Activated CD8-positive, alpha-beta T cell treated with anti-CD3 and anti-CD28 coated beads, Interleukin-2, amount 10 ng/mL, durations not matched to agents 7 days and 5 days (primary cell): ENCODE data around the gene MID1. TPM values are rescaled to one million over a fixed set of nuclear protein-coding genes. Genes with fewer than 3 reads are reported as not detected.

Experiments
- ATAC-seq: fragments of 150-1000 bp; cut with Tn5 transposase; one replicate; pipeline ENCODE4 v1.10.0; 2021; ENCODE audit warnings: moderate library complexity
- CTCF ChIA-PET: fragments of 350-600 bp; sonication (Branson Sonifier 250); formaldehyde crosslinking; loops from one replicate; lab custom pipeline; 2021; ENCODE audit warnings: antibody characterized with exemption; lab: Charles Lee
- POLR2A ChIA-PET: fragments of 350-600 bp; sonication (Branson Sonifier 250); formaldehyde crosslinking; loops from one replicate; lab custom pipeline; 2021; ENCODE audit warnings: antibody characterized with exemption; lab: Charles Lee
- DNase-seq: peaks from one replicate; pipeline ENCODE4 v3.0.0-alpha.2; 2020
- H3K27ac Mint-ChIP-seq: one replicate; pipeline ENCODE4 v1.8.0; 2021; ENCODE audit warnings: mild to moderate bottlenecking, mixed read lengths
- H3K27me3 Mint-ChIP-seq: one replicate; pipeline ENCODE4 v1.8.0; 2021; ENCODE audit warnings: low read depth, mixed read lengths
- H3K36me3 Mint-ChIP-seq: one replicate; pipeline ENCODE4 v1.8.0; 2021; ENCODE audit warnings: low read depth, mixed read lengths
- H3K4me1 Mint-ChIP-seq: one replicate; pipeline ENCODE4 v1.8.0; 2021; ENCODE audit warnings: low read depth, mixed read lengths
- H3K4me3 Mint-ChIP-seq: one replicate; pipeline ENCODE4 v1.8.0; 2021; ENCODE audit warnings: mild to moderate bottlenecking, mixed read lengths
- H3K9me3 Mint-ChIP-seq: one replicate; pipeline ENCODE4 v1.8.0; 2022; ENCODE audit warnings: mixed read lengths; ENCODE audit not compliant: insufficient read depth
- total RNA-seq, 2 experiments: library from RNA; stranded (reverse); gene quantifications; one replicate each; pipeline ENCODE4 v1.2.3, GENCODE V29; 2021

MID1 gene
- total RNA-seq, 2 experiments from 2014 or later = 0.11 to 0.23 TPM

DNA sequence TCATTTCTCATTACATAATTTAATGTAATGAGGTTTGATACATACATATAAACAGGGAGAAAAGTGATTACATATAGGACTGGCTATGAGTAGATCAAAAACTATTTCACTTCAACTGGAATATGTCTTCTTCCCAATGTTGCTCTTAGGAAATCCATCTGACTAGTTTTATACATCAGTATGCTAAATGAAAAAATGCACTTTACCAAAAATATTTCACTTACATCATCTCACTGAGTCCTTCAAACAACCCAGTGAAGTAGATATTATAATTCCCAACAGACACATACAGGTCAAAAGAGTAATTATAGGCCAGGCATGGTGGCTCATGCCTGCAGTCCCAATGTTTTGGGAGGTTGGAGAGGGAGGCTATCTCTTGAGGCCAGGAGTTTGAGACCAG lies 215.9 kb downstream of the MID1 start:
- ATAC-seq = no peak
- Mint-ChIP-seq H3K27ac (no peak overlapping the region), H3K36me3 (no peaks in the 10 kb centered on the region), H3K9me3 (no peaks in the 10 kb centered on the region), H3K4me1 (no peaks in the 10 kb centered on the region), H3K27me3 (no peaks in the 10 kb centered on the region), H3K4me3 (no peak overlapping the region)
- ChIA-PET CTCF (no interaction called here), POLR2A (no interaction called here)
- DNase-seq = no peak

DNA sequence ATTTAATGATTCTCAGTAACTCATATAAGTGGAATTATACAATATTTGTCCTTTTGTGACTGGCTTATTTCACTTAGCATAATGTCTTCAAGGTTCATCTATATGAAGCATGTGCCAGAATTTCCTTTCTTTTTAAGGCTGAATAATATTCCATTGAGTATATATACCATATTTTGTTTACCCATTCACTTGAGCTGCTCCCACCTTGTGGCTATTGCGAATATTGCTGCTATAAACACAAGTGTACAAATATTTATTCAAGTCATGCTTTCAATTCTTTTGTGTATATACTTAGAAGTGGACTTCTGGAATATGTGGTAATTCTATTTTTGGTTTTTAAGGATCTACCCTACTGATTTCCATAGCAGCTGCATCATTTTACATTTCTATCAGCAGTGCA lies 219.1 kb downstream of the MID1 start:
- ChIA-PET POLR2A (no interaction called here), CTCF (no interaction called here)
- no peak for DNase-seq
- Mint-ChIP-seq H3K4me1 (no peaks in the 10 kb centered on the region), H3K36me3 (no peaks in the 10 kb centered on the region), H3K9me3 (no peaks in the 10 kb centered on the region), H3K4me3 (no peak overlapping the region), H3K27me3 (no peaks in the 10 kb centered on the region), H3K27ac (no peak overlapping the region)
- ATAC-seq = no peak

DNA sequence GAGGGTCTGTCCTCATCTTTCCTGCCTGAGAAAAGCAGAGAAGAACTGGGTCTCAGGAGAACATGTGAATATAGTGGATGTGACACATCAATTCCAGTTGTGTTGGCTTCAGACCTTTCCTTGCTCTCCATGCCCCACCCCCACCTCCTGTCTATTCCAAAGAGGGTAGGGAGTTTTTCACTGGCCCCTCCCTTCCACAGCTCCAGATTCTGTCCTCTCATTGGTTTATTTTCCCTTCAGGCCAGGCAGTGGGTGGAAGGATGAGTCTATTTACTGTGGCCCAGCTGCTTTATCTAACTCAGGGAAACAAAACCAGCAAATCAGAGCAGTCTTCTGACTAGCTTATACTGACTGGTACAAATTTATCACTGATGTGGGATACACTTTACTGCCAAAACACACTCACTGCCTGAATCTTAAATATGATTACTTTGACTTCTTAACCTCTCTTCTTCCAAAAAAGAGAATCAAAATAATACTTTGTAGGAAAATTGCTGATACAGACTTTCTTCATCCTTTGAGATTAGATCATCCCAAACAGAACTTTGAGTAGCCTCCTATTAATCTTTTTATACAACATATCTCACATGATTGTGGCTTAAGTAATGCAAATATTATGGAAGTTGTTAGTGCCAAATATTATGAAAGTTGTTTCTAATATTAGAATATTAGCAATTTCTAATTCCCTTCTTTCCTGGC lies 221.2 kb downstream of the MID1 start:
- Mint-ChIP-seq H3K27me3 (no peaks in the 10 kb centered on the region), H3K36me3 (no peaks in the 10 kb centered on the region), H3K9me3 (no peaks in the 10 kb centered on the region), H3K4me1 (no peaks in the 10 kb centered on the region), H3K27ac (no peak overlapping the region), H3K4me3 (no peak overlapping the region)
- DNase-seq = no peak
- no peak for ATAC-seq
- CTCF ChIA-PET = no interaction called here
- POLR2A ChIA-PET = no interaction called here

DNA sequence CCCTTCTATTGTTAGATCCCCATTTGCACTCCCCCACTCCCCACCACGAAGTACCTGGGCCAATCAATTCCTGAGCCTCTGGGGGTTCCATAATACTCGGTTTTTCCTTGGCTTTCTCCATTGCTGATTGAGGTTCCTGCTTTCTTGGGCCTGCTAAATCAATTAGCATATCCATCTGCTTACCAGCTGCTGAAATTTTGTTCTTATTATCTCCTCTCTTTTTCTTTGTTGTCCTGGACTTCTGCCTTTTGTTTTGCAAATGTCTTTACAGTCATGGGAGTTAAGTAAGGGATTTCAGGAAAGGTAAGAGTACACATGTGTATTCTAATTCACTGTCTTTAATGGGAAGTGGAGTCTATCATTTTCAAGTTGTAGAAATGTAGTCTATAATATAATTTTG lies 222.2 kb downstream of the MID1 start:
- Mint-ChIP-seq H3K27me3 (no peaks in the 10 kb centered on the region), H3K27ac (no peak overlapping the region), H3K4me3 (no peak overlapping the region), H3K36me3 (no peaks in the 10 kb centered on the region), H3K4me1 (no peaks in the 10 kb centered on the region), H3K9me3 (no peaks in the 10 kb centered on the region)
- POLR2A ChIA-PET = interaction anchor here (0.5 kb wide), 1 partner anchor 196 kb away, joined by 4 read pairs; no protein-coding TSS in a partner anchor
- no peak for ATAC-seq
- no peak for DNase-seq
- CTCF ChIA-PET = no interaction called here

DNA sequence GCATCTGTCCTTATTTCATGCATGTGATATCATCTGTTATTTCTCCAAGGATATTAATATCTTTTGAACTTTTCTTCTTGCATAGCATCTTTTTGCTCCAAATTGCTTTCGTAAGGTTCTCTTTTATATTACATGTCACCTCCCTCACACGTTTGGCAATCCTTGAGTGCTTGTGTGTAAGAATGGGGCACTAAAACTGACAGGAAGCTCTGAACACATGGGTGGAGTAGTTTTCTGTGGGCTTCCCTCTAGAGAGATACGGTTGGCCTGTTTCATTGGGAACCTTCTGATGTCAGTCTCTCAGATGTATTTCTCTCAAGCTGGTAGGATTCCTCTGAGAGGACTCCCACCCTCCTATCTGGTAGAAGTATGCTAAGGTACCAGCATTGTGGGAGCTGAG lies 223.0 kb downstream of the MID1 start:
- H3K4me1 Mint-ChIP-seq = no peaks in the 10 kb centered on the region
- H3K4me3 Mint-ChIP-seq = no peak overlapping the region
- no peaks in the 10 kb centered on the region for H3K36me3 Mint-ChIP-seq
- H3K9me3 Mint-ChIP-seq = no peaks in the 10 kb centered on the region
- no peaks in the 10 kb centered on the region for H3K27me3 Mint-ChIP-seq
- ChIA-PET POLR2A (no interaction called here), CTCF (no interaction called here)
- DNase-seq (no peak), ATAC-seq (no peak)
- no peak overlapping the region for H3K27ac Mint-ChIP-seq

DNA sequence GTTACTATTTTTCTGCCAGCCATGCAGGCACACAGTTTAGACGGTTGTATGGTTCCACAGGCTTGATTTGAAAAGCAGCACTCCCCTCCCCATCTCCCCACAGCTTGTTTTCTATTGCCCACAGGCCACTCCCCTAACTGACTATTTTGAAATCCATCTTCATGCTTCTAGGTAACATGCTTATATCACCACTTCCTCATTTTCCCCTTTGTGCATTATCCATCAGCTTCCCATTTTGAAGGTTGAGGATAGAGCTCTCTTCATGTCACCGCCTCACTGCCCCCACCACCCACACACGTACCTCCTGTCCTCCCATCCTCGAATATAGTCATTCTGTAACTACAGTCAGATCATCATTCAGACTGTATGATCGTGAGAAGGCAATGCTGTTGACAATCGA lies 224.7 kb downstream of the MID1 start:
- ChIA-PET CTCF (no interaction called here), POLR2A (no interaction called here)
- H3K4me3 Mint-ChIP-seq = no peak overlapping the region
- DNase-seq = no peak
- H3K4me1 Mint-ChIP-seq = no peaks in the 10 kb centered on the region
- ATAC-seq = no peak
- H3K27ac Mint-ChIP-seq = no peak overlapping the region
- no peaks in the 10 kb centered on the region for H3K9me3 Mint-ChIP-seq
- H3K36me3 Mint-ChIP-seq = no peaks in the 10 kb centered on the region
- no peaks in the 10 kb centered on the region for H3K27me3 Mint-ChIP-seq
